AG08395 (cell line): ENCODE results near the gene MVB12B.
"Not testable (repeated sequence)": the region's sequence is repeated elsewhere in the genome, so short reads cannot be mapped to it uniquely, and the experiment has no call there.

ENCODE experiments used
- DNase-seq: peaks from one replicate; pipeline ENCODE4 v3.0.0; 2012; ENCODE audit warnings: mixed read lengths, low spot score

Gene MVB12B

DNA sequence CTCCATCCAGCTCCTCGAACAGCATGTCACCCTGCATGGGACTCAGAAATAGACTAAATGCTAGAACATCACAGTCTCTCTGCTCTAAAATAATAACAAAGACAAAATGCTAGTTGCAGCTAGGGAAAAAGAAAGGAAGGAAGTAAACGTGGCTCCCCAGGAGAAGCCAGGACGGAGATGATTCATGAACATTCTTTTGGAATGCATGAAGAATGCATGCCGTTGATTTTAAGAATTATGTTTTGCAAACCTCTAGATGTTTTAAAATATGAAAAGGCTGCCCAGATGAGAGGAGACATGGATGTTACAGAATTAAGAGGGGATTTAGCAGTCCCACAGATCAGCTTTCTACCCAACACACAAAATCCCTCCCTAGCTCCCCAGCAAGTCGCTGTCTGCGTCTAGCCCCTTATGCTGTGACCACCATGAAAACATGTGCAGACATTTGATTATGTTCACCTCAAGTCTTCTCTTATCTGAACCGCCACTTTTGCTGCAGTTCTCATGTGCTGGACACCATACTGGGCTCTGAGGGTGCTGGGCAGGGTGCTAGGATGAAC is 147.7 kb downstream of the MVB12B start:
- DNase-seq: peak; percentile 69

DNA sequence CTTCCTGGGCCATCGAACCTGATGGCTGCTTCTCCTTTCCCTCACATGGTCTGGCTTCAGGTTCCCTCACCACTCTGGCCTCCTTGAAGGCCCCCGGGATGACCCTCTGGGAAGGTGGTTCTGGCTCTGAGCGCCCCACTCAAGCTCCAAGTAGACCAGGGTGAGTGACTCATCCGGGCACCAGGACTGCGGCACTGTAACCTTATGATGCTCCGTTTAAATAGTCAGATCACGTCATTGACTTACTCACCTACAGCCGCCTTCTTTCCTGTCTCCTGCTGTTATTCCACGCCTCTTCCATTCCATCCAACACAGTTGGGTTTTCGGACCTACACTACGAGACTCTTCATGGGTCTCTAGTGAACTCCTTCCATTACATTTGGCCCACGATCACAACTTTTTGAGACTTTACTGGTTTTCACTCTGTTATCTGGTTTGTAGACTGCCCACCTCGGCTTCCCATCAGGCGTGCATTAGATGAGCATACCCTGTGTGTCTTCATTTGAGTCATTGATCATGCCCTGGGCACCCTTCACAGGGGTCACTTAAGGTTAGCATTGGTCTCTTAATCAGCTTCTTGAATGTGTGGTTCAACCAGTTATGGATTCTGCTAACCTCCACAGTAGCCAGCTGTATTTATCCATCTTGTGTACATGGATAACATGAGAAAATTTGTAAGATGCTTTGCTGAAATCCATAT is 148.3 kb downstream of the MVB12B start:
- no peak for DNase-seq

DNA sequence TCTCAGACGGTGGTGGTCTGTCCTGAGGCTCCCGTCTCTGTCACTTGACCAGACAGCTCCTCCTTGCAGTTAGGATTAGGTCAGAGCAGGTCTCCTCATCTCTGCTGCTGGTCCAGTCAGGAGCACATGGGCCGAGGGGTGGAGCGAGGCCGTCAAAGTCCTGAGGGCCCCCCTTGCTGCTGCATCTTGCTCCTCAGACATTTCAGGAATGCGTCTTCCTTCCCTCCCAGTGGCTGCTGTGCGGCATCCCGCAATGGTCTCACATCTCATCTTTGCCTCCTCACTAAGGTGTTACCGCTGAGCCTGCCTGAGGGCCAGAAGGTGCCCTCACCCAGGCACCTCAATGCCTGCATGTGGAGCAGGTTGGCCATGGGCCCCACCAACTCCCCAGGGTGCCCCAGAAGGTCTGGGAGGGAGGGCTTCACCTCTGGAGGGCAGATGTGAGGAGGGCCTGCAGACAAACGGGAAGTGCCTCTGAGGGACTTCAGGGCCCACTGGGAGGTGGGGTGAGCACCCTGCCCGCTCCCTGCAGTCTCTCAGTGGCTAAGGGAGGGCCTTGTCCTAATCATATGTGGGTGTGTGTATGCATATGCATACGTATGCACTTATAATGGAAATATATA is 149.4 kb downstream of the MVB12B start:
- DNase-seq: no peak

DNA sequence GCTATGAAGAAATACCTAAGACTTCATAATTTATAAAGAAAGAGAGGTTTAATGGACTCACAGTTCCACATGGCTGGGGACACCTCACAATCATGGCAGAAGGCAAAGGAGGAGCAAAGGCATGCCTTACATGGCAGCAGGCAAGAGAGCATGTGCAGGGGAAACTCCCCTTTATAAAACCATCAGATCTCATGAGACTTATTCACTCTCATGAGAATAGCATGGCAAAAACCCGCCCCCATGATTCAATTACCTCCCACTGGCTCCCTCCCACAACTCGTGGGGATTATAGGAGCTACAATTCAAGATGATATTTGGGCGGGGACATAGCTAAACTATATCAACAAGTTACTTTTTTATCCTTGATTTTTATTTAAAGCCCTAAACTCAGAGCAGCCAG is 150.8 kb downstream of the MVB12B start:
- DNase-seq: not testable (repeated sequence)

DNA sequence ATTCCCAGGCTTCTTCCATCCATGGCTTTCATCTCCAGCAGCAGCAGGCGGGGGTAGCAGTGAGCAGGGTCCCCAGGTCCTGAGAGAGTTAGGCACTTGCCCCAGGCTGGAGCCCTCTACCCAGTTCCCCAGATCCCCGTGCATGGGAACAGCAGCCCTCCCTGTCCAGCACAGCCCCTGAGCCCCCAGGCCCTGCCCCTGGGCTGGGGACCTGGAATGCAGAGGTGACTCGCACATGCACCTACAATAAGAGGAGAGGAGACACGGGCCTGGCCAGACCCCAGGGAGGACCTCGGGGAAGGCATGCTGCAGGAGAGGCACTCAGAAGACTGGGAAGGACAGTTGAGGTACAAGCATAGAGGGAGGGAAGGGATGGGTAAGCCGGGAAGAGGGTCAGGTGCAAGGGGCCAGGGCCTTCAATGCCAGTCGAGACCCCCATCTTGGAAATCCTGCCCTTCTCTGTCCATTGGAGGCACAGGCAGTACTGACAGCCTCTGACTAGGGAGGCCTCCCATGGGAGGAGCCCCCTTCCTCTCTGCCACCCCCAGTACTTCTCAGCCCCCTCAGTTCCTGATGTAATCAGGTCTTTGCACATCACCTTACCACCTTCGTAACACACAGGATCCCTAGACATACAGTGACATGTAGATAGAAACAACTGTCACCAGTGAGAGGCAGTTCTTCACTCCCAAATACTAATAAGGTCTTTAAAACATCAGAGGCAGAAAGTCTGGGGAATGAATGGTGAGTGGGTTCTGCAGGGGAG is 151.8 kb downstream of the MVB12B start:
- DNase-seq: no peak

DNA sequence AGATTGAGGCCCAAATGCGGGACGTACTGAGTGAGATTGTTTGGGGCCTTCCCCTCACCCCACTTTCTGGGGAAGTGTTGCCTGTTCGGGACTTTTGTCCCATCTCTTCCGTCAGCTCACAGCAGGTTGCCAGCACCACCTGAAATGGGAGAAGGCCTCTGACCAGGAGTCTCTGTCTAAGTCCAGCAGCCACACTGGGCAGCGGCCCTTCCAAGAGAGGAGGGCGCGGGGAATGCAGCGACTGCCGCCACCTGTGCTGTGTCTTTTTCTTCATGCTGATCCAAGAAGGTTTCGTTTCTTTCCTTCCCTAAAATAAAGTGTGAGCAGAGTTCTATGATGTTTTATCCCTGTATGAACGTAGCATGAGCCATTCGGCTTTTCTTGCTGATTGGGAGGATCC is 152.9 kb downstream of the MVB12B start:
- DNase-seq: no peak

DNA sequence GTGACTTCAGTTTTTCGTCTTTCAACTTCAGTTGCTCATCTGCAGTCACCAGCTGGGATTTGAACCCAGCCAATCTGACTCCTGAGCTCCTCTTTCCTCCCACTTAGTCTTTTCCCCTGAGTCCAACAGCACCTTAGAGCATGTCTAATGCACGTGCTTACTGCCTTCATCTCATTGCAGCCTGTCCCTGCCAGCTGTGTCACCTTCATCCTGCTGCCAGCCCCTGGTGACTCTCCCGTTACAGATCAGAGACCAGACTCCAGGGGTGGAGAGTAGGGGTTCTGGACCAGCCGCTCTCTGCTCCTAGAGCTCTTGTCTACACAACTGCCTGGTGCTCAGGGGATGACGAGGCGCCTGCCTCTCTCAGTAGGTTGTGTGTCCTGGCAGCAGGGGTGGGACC is 154.2 kb downstream of the MVB12B start:
- no peak for DNase-seq

DNA sequence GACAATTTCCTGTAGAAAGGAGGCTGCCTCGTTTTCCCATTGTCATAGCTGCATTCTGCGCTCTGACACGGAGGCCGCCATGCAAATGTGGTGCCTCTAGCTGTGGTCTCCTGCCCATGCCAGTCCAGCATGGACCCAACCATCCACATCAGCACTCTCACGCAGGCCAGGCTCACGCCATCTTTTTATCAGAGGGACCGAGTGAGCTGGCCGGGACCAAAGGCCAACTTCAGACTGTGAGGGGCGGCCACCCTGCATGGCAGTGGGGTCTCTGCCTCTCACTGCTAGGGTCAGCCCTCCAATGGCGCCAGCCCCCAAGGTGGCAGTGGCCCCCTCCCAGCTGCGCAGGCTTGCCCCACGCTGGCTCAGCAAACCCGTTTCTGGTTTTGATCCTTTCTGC is 155.2 kb downstream of the MVB12B start:
- DNase-seq: no peak

DNA sequence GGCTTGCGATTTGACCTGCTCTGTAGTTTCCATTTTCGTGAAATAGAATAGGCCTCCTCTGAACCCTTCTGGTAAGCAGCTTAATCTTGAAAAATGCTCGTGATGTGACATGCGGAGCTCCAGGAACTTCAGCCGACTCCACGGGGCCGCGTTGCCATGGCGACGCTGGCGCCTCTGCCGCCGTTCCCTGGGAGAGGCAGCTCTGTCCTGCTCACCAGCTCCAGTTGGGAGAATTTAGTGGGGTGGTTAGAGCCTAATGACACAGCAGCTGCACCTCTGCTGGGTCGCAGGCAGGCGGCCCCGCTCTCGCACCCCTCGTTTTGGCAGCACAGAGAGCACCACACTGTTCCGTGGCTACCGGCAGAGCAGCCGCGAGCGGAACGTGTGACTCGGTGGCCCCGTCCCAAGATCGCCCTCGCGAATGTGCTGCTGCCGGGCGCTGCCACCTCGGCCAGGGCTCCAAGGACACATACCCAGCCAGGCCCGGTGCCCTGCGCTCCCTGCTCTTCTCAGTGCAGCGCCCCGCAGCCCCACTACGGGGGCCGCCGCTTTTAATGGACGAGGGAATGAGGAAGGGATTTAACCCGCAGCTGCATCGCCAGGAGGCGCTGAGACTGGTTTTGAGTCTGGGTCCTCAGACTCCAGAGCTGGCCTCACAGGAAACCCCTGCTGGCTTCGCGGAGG is 155.9 kb downstream of the MVB12B start:
- DNase-seq: peak; percentile 71

DNA sequence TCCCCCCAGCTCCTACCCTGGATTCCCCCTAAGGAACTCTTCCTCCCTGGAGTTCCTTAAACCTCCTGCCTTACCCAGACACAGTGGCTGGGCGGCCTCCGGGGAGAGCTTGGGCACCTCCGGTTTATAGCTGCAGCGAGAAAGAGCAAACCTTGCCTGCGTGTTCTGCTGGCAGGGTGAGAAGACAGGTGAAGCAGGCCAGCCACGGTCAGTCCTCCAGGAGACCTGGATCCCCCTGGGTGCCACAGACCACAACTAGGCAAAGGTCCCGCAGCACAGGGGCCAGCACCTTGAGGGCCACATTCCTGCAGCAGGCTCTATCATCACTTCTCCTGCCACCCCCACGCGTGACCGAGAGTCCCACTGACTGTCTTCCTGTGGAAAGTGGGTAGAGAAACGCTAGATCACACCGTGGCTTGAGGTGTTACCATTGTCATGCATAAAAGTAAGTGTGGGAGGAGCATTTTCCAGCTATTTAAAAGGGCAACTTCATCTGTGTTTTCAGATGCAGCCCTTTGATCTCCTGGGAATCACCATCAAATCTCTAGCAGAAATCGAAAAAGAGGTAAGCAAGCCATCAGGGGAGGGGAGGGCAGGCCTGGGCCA is 156.9 kb downstream of the MVB12B start:
- DNase-seq: no peak

DNA sequence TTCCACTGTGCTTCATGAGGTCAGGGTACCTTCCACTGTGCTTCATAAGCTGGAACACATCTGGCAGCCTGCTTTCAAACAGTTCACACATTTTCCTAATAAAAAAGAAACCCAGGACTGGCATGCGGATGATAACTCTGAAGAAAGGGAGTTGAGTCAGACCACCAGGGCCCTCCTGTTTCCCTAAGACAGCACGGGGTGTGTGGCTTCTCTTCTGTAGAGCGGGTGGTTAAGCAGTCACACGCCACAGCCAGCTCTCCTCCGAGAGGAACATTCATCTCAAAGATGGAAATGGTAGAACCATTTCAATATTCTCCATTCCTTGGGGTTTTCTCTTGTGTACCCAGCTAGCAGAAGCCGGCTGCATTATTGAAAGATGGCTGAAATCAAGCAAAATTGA is 159.0 kb downstream of the MVB12B start:
- DNase-seq: peak; percentile 11

DNA sequence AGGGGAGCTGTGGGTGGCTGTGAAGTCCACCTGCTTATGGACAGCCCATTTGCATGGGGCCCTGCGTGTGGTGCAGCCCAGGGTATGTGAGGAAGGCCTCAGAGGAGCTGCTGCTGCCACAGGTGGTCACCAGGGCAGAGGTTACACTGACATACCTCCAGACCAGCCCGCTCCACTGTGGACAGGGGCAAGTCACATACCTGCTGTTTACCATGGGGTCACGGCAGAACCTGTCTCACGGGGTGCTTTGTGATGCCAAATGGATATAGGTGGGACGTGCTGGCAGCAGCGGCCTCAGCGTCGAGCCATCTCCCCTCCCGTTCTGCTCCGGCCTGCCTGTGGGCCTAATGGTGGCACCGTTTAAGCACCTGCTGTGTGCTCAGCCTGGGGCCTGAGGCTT is 159.6 kb downstream of the MVB12B start:
- no peak for DNase-seq

DNA sequence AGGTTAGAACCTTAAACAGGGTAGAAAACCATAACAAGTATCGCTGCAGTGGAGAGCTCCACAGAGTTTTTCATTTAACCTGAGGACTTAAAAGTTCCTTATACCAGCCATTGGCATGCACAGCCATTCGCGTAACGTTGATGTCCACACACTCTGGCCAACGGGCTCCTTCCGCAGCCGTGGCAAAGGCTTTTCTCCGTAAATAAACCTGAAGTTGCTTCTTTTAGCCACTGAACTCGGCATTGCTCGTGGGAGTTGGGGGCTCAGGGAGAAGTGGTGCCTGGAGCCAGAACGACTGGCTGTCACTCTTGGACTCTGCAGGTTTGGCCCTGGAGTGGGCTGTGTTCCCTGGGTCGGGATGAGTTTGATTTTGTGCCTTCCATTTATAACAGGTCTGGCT is 161.2 kb downstream of the MVB12B start:
- no peak for DNase-seq

DNA sequence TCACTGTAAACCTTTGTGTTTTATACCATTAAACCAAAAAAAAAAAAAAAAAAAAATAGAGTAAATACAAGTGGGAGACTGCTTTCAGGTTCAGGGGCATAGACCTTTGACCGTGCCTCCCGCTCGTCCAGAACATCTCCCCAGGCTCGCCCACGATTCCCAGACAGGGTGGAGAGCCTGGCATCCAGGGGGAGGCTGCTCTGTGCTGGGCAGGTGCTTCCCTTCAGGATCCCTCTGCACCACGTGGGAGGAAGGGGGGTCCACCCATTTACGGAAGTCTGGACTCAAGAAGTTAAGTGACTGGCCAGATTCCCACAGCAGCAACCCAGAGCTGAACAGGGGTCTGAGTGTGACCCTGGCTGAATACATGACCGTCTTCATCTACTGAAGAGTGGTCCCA is 161.7 kb downstream of the MVB12B start:
- DNase-seq: no peak

DNA sequence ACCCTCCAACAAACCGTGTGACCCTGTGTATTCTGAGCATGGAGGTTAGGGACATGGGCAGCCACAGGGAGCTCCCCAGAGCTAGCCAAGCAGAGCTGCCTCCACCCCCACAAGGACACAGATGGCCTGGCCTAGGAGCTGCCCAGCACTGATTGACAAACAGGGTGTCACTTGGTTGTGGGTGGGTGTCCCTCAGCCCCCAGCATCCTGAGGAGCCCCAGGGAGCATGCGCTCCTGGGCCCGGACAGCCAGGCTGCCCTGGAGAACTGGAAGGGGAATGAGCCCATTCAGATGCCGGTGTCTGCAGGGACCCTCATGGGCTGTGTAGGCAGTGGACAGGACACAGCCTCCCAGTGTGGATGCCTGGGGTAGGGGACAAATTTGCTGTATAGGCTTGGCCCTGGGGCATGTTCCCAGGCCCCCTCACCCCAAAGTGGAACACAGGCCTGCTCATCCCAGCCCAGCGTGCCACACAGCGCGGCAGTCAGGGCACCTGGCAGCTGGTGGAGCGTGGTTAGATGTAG is 162.3 kb downstream of the MVB12B start:
- DNase-seq: no peak

DNA sequence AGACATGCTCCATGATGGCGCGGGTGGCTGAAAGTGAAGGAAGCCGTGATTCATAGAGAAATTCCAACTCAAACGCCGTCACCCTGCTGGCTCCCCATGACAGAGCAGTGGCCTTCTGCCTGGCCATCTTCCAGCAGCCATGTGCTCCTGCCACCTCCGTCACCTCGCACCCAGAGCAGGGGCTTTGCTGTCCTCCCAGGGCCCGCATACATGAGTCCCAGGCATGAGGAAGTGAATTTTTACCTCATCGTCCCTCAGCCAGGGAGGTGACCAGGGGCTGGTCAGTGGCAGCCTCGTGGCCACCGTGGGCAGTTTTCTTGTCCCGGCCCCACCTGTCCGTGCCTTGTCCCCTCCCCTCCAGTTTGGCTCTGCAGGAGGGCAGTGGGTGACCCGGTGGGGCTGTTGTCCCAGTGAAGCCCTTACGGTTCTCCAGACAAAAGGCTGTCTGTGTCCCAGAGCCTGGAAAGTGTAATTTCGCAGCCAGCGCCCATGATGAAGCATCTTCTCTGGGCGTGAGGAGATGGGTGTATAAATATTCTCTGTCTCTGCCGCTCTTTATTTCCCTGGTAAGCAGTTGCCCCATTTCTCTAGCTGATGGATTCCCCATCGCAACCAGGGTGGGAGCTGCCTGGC is 163.1 kb downstream of the MVB12B start:
- no peak for DNase-seq

DNA sequence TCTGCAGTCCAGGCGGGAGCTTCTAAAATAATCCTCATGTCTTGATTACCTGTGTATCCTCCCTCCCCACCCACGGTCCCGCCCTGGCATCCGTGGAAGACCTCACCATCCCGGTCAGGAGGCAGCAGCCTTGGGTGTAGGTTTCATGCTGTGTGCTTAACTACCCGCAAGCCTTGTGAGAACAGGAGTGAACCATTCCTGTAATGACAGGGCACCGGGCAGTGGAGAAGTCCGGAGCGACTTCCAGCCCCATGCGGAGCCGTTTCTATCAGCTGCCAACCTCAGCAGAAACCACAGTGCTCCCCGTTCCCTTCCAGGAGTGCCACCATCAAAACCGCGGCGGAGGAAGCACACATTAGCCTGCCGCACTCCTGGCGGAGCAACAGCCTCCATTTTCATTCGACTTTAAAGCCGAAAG is 163.6 kb downstream of the MVB12B start:
- no peak for DNase-seq

DNA sequence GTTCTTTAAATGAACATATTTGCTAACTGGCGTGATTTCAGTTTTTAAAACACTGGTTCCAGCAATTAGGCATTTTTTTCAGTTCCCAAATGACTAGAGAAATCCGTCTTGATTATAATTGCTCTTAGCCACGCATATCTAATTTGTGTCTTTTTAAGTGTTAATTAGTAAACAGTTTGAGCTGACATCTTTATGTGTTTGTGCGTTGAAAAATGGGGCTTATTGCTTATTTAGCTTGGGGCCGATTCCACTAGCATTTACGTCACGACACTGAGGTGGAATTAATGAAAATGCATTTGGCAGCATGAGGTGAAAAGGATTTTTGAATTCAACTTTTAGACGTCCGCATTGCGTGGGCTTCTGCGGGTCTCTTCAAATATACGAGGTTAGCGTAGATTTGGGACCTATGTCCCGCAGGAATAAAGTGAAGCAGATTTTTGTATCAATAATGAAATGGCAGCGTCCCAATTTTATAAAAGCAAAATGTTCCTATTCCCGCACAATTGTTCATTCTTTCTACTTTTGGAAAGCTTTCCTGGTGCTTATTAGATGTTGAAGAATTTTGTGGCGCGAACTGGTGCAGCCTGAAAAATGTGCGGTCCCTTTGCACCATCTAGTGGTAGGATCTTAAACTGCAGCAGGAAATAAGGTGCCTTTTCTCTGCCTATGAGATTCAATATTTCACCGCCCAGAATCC is 164.4 kb downstream of the MVB12B start:
- DNase-seq: peak; percentile 72

DNA sequence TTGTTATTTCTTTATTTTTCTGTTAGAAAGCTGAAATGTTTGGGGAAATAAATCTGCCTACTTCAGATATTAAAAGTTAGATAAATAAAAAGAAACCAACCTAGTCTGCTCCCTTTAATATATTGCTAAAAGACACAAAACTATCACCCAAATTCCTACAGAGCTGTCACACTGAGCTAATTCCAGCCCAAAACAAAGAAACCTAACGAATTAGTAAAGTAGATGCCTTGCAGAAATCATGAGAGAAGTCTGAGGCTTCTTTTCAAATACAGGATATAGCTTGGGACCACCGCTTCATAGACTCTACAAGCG is 164.9 kb downstream of the MVB12B start:
- DNase-seq: no peak

DNA sequence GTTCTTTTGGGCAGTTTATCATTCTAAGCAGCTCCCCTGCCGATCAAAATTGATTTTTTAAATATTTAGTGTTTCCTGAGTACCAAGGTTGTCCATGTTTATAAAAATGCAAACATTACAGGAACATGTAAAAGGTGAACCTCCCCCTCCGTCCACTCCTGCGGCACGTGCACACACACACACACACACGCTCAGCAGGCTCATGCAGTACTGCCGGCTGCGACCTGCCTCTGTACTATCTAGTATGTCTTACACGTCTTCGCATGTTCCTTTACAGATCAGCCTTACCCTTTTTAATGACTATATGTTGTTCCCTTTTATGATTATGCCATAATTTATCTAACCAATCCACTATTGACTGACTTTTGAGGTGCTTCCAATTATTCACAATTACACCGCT is 165.3 kb downstream of the MVB12B start:
- no peak for DNase-seq

DNA sequence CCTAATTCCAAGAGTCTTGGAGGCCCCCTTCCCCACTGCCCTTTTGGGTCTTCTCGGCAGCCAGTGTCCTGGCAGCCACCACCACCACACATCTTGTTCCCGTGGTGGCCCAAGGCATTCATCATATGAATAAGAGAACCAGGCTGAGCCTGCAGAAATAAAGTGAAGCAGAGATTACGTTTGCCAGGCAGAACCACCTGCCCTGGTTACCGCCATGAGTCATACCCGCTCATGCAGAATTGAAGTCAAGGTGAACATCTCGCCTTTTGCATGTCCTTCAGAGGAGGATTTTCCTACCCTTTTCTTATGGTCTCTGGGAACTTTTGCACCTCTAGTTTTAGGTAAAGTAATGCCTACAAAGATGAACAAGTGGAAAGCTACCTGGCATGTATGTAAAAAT is 167.6 kb downstream of the MVB12B start:
- DNase-seq: no peak
